PC-9 (cell line): ENCODE results near the gene UNC45B.

Source experiments
- CTCF ChIP-seq: fragments of 200-600 bp; sonication (generic); conservative IDR thresholded peaks from 2 replicates; pipeline ENCODE4 v1.6.1; 2017; ENCODE audit warnings: mixed run types, antibody characterized with exemption, mild to moderate bottlenecking, moderate library complexity
- EZH2 ChIP-seq: fragments of 200-600 bp; sonication (generic); IDR thresholded peaks from 2 replicates; pipeline ENCODE4 v1.8.0; 2017; ENCODE audit warnings: antibody characterized with exemption, low read depth

- TF ChIP-seq EZH2 (no peak), CTCF (no peak)
Measured at GRCh38 chr17:35224436-35224835, 76.8 kb downstream of the UNC45B start.
